Lung (tissue), 12 donors: ENCODE results near the gene CEP250. TPM values are rescaled to one million over a fixed set of nuclear protein-coding genes. Genes with fewer than 3 reads are reported as not detected.

Source experiments
- ATAC-seq: fragments of 200-7000 bp; cut with Tn5 transposase; one replicate; pipeline ENCODE4 v1.9.1; 2020; ENCODE audit warnings: moderate number of reproducible peaks; ENCODE audit not compliant: insufficient read depth, low FRiP score
- DNase-seq, 3 donors: peaks; one replicate each; pipeline ENCODE4 v3.0.0-alpha.2; 2013 to 2017
- H3K27ac ChIP-seq, 2 donors: one replicate each; pipeline ENCODE4 v1.5.1; 2013; ENCODE audit warnings: mild to moderate bottlenecking in 2 of 2, moderate library complexity in 2 of 2, control low read depth in 1 of 2, inconsistent platforms in 1 of 2, low read depth in 1 of 2, low read length in 1 of 2
- H3K27me3 ChIP-seq, 3 donors: one replicate each; pipeline ENCODE4 v1.5.1; 2013; ENCODE audit warnings: low read length in 2 of 3; ENCODE audit not compliant: control insufficient read depth in 3 of 3, insufficient read depth in 3 of 3
- H3K36me3 ChIP-seq, 4 donors: one replicate each; pipeline ENCODE4 v1.5.1; 2013; ENCODE audit warnings: low read length in 4 of 4, mild to moderate bottlenecking in 1 of 4, moderate library complexity in 1 of 4; ENCODE audit not compliant: control insufficient read depth in 4 of 4, insufficient read depth in 4 of 4
- H3K4me1 ChIP-seq, 5 donors: one replicate each; pipeline ENCODE4 v1.5.1; 2013; ENCODE audit warnings: low read length in 5 of 5, mild to moderate bottlenecking in 2 of 5, moderate library complexity in 1 of 5; ENCODE audit not compliant: control insufficient read depth in 5 of 5, insufficient read depth in 5 of 5
- H3K4me3 ChIP-seq: one replicate; pipeline ENCODE4 v1.5.1; 2013; ENCODE audit warnings: mild to moderate bottlenecking, control low read depth, moderate library complexity
- H3K9ac ChIP-seq, 2 donors: one replicate each; pipeline ENCODE4 v1.5.1; 2013; ENCODE audit warnings: low read length in 2 of 2, control low read depth in 1 of 2; ENCODE audit not compliant: insufficient read depth in 1 of 2
- H3K9me3 ChIP-seq, 4 donors: one replicate each; pipeline ENCODE4 v1.5.1; 2013; ENCODE audit warnings: low read length in 3 of 4, mild to moderate bottlenecking in 1 of 4, moderate library complexity in 1 of 4; ENCODE audit not compliant: control insufficient read depth in 4 of 4, insufficient read depth in 3 of 4
- WGBS, 2 donors: extraction: QIAGEN DNeasy Blood & Tissue Kit; methylation state at CpG; one replicate each; pipeline ENCODE4 v1.1.7; 2013; 5-methylcytosine and 5-hydroxymethylcytosine counted together
- polyA plus RNA-seq, 2 donors: library from polyadenylated mRNA; stranded (reverse); fragments of 200-250 nt; gene quantifications; one replicate each; pipeline ENCODE4 v1.2.1, GENCODE V29; 2013
- total RNA-seq, 2 donors: library from RNA; depleted of rRNA in 1 of 2; stranded (reverse); fragments of >200 nt in 1 of 2; gene quantifications; one replicate each; pipeline ENCODE4 v1.2.1, GENCODE V29; 2014 to 2021
- TF ChIP-seq, protein P1 (sequence below): IDR thresholded peaks from 2 replicates; pipeline ENCODE4 v1.5.1; 2012; ENCODE audit warnings: mild to moderate bottlenecking; ENCODE audit errors: control extremely low read depth, extremely low read depth
- donor health status: control.
- donor health status: control.
- donor health status: Bipolar disorder and iron deficiency.
- donor health status: healthy.
- donor health status: DM: yes; HTN: yes; CAD: no.

The CEP250 gene
- total and polyA plus RNA-seq, 4 donors = 8.7 to 34.5 (median 19.7) TPM

- no peak for ATAC-seq
- no peak overlapping the region for H3K27ac ChIP-seq
- no peak overlapping the region for H3K9ac ChIP-seq
- peak; percentile 19 to 53 (median 36) for DNase-seq
- no peak overlapping the region for H3K4me3 ChIP-seq
- peaks cover 0 to 32% (median 7%) of the 10 kb centered on the region in 4 donors for H3K36me3 ChIP-seq
- 73 to 81% methylated on average over 18 of the region's 18 CpGs for WGBS, 2 donors
- H3K27me3 ChIP-seq = no peaks in the 10 kb centered on the region
- TF ChIP-seq, protein P1, sequence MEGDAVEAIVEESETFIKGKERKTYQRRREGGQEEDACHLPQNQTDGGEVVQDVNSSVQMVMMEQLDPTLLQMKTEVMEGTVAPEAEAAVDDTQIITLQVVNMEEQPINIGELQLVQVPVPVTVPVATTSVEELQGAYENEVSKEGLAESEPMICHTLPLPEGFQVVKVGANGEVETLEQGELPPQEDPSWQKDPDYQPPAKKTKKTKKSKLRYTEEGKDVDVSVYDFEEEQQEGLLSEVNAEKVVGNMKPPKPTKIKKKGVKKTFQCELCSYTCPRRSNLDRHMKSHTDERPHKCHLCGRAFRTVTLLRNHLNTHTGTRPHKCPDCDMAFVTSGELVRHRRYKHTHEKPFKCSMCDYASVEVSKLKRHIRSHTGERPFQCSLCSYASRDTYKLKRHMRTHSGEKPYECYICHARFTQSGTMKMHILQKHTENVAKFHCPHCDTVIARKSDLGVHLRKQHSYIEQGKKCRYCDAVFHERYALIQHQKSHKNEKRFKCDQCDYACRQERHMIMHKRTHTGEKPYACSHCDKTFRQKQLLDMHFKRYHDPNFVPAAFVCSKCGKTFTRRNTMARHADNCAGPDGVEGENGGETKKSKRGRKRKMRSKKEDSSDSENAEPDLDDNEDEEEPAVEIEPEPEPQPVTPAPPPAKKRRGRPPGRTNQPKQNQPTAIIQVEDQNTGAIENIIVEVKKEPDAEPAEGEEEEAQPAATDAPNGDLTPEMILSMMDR = no peak
- H3K4me1 ChIP-seq = peaks cover 0 to 8% (median 0%) of the 10 kb centered on the region in 5 donors
- no peaks in the 10 kb centered on the region for H3K9me3 ChIP-seq
Observed at GRCh38 chr20:35560105-35560511, 104.7 kb downstream of the CEP250 start.

- no peaks in the 10 kb centered on the region for H3K27me3 ChIP-seq
- H3K4me1 ChIP-seq = peaks cover 0 to 8% (median 0%) of the 10 kb centered on the region in 5 donors
- H3K36me3 ChIP-seq = peaks cover 0 to 28% (median 4%) of the 10 kb centered on the region in 4 donors
- DNase-seq (no peak), ATAC-seq (no peak)
- H3K9me3 ChIP-seq = no peaks in the 10 kb centered on the region
- TF ChIP-seq, protein P1 = no peak
- H3K4me3 ChIP-seq = no peak overlapping the region
- no peak overlapping the region for H3K9ac ChIP-seq
- H3K27ac ChIP-seq = no peak overlapping the region
- WGBS, 2 donors = 71% methylated on average over 10 of the region's 10 CpGs
Observed at GRCh38 chr20:35560541-35560940, 105.1 kb downstream of the CEP250 start.

DNA sequence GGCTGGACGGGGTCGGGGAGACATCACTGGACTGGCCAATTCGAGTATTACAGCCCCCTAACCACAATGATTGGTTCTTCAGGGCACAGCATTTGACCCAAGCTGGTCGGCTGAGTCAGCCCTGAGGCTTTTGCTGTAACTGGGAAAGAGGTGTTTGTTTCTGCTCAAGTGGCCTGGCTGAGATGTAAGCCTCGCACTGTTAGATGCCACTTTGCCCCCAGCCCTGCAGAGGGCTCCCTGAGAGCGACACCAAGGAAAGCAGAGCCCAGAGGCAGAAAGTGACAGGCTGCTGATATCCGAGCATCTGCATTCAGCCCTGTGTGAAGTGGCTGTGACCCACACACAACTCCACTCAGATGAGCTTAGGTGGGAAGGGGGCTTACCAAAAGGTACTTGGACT is 105.9 kb downstream of the CEP250 start:
- ATAC-seq (no peak), DNase-seq (peak; percentile 61 to 74 (median 61))
- no peaks in the 10 kb centered on the region for H3K27me3 ChIP-seq
- TF ChIP-seq, protein P1 = no peak
- no peaks in the 10 kb centered on the region for H3K9me3 ChIP-seq
- peaks cover 0 to 22% (median under 1%) of the 10 kb centered on the region in 4 donors for H3K36me3 ChIP-seq
- no peak overlapping the region for H3K27ac ChIP-seq
- peaks cover 0 to 8% (median 0%) of the 10 kb centered on the region in 5 donors for H3K4me1 ChIP-seq
- WGBS, 2 donors = 25 to 27% methylated on average over 7 of the region's 7 CpGs
- H3K4me3 ChIP-seq = no peak overlapping the region
- H3K9ac ChIP-seq = no peak overlapping the region

GRCh38 chr20:35561671-35562070 is 106.3 kb downstream of the CEP250 start:
- 55 to 75% methylated on average over 5 of the region's 5 CpGs for WGBS, 2 donors
- DNase-seq (no peak), ATAC-seq (no peak)

More at GRCh38 chr20:35561671-35562070, 106.3 kb downstream of the CEP250 start:
- Histone ChIP-seq H3K9ac (no peak overlapping the region), H3K27me3 (no peaks in the 10 kb centered on the region), H3K36me3 (peaks cover 0 to 18% (median 0%) of the 10 kb centered on the region in 4 donors), H3K4me3 (no peak overlapping the region), H3K27ac (no peak overlapping the region), H3K4me1 (peaks cover 0 to 8% (median 0%) of the 10 kb centered on the region in 5 donors), H3K9me3 (no peaks in the 10 kb centered on the region)
- TF ChIP-seq, protein P1 = no peak
